CD14-positive monocyte (primary cell): Measurements from ENCODE around the gene GNG8. TPM values are rescaled to one million over a fixed set of nuclear protein-coding genes. Genes with fewer than 3 reads are reported as not detected.

ENCODE experiments used
- DNase-seq, 3 donors: peaks; one replicate each; pipeline ENCODE4 v3.0.0-alpha.2; 2011 to 2022
- H2AFZ ChIP-seq: 2 replicates; pipeline ENCODE4 v1.6.0; 2012; ENCODE audit warnings: mild to moderate bottlenecking, low read depth, low read length, inconsistent platforms; ENCODE audit not compliant: insufficient read depth, poor library complexity, severe bottlenecking
- H3K27ac ChIP-seq, 2 donors: 1 replicate in 1 of 2; 2 replicates in 1 of 2; pipeline ENCODE4 v1.5.1; 2012 to 2013; ENCODE audit warnings: low read length in 2 of 2, control low read depth in 1 of 2, inconsistent platforms in 1 of 2, low read depth in 1 of 2, mild to moderate bottlenecking in 1 of 2
- H3K27me3 ChIP-seq, 2 donors: one replicate each; pipeline versions ENCODE4 v1.6.0 to v1.6.1; 2011 to 2013; ENCODE audit warnings: low read length in 2 of 2; ENCODE audit not compliant: control insufficient read depth in 2 of 2, insufficient read depth in 2 of 2
- H3K36me3 ChIP-seq, 2 donors: replicated peaks in 1 of 2; 1 replicate in 1 of 2; 2 replicates in 1 of 2; pipeline versions ENCODE4 v1.5.1 to v1.6.1; 2012 to 2013; ENCODE audit warnings: low read length in 2 of 2, control low read depth in 1 of 2, inconsistent platforms in 1 of 2, mild to moderate bottlenecking in 1 of 2; ENCODE audit not compliant: insufficient read depth in 2 of 2, control insufficient read depth in 1 of 2
- H3K4me1 ChIP-seq, 2 donors: 1 replicate in 1 of 2; 2 replicates in 1 of 2; pipeline versions ENCODE4 v1.5.1 to v1.6.1; 2012 to 2013; ENCODE audit warnings: low read length in 2 of 2, control low read depth in 1 of 2, inconsistent platforms in 1 of 2, mild to moderate bottlenecking in 1 of 2, moderate library complexity in 1 of 2; ENCODE audit not compliant: insufficient read depth in 2 of 2, control insufficient read depth in 1 of 2
- H3K4me2 ChIP-seq: replicated peaks from 2 replicates; pipeline ENCODE3; 2012; ENCODE audit warnings: low read length, moderate library complexity, mild to moderate bottlenecking; ENCODE audit not compliant: poor library complexity, severe bottlenecking; ENCODE audit errors: extremely low read depth
- H3K4me3 ChIP-seq, 3 experiments: fragments of 200-600 bp in 1 of 3; sonication (generic) in 1 of 3; replicated peaks in 1 of 3; 1 replicate in 2 of 3; 2 replicates in 1 of 3; pipeline ENCODE4 v1.5.1; 2011 to 2013; ENCODE audit warnings: low read length in 3 of 3, mild to moderate bottlenecking in 3 of 3, control low read depth in 2 of 3, low read depth in 2 of 3, inconsistent platforms in 1 of 3, moderate library complexity in 1 of 3
- H3K79me2 ChIP-seq: 2 replicates; pipeline ENCODE4 v1.6.0; 2012; ENCODE audit warnings: mild to moderate bottlenecking, control low read depth, inconsistent platforms, low read length, moderate library complexity; ENCODE audit not compliant: insufficient read depth
- H3K9ac ChIP-seq: 2 replicates; pipeline ENCODE4 v1.6.0; 2017; ENCODE audit warnings: low read length, mild to moderate bottlenecking; ENCODE audit not compliant: insufficient read depth, poor library complexity, severe bottlenecking
- H3K9me3 ChIP-seq, 2 donors: replicated peaks in 1 of 2; 1 replicate in 1 of 2; 2 replicates in 1 of 2; pipeline versions ENCODE4 v1.5.1 to v1.6.1; 2012 to 2013; ENCODE audit warnings: low read length in 2 of 2, control low read depth in 1 of 2; ENCODE audit not compliant: control insufficient read depth in 1 of 2, insufficient read depth in 1 of 2
- H4K20me1 ChIP-seq: 2 replicates; pipeline ENCODE4 v1.6.0; 2012; ENCODE audit warnings: mild to moderate bottlenecking, low read length, control low read depth, moderate library complexity; ENCODE audit not compliant: insufficient read depth
- H3K27ac Mint-ChIP-seq, 7 donors: one replicate each; pipeline ENCODE4 v1.8.0; 2020; ENCODE audit warnings: mild to moderate bottlenecking in 7 of 7, mixed read lengths in 7 of 7, moderate library complexity in 6 of 7, inconsistent platforms in 2 of 7
- H3K27me3 Mint-ChIP-seq, 3 donors: one replicate each; pipeline ENCODE4 v1.8.0; 2021 to 2022; ENCODE audit warnings: low read depth in 3 of 3, mild to moderate bottlenecking in 3 of 3, mixed read lengths in 3 of 3, moderate library complexity in 3 of 3, inconsistent platforms in 1 of 3
- H3K36me3 Mint-ChIP-seq, 2 donors: one replicate each; pipeline ENCODE4 v1.8.0; 2020; ENCODE audit warnings: mixed read lengths in 2 of 2, inconsistent platforms in 1 of 2, mild to moderate bottlenecking in 1 of 2
- H3K4me1 Mint-ChIP-seq: one replicate; pipeline ENCODE4 v1.8.0; 2020; ENCODE audit warnings: mild to moderate bottlenecking, mixed read lengths
- H3K4me3 Mint-ChIP-seq, 2 donors: one replicate each; pipeline ENCODE4 v1.8.0; 2020; ENCODE audit warnings: mild to moderate bottlenecking in 2 of 2, mixed read lengths in 2 of 2, moderate library complexity in 1 of 2
- H3K9me3 Mint-ChIP-seq, 7 donors: one replicate each; pipeline ENCODE4 v1.8.0; 2020 to 2022; ENCODE audit warnings: mixed read lengths in 7 of 7, mild to moderate bottlenecking in 6 of 7, moderate library complexity in 6 of 7, inconsistent platforms in 2 of 7
- WGBS: methylation state at CpG from one replicate; pipeline ENCODE4 v1.1.5; 2013; ENCODE audit warnings: missing lambda C conversion rate; ENCODE audit not compliant: insufficient coverage; 5-methylcytosine and 5-hydroxymethylcytosine counted together
- intact Hi-C, 2 donors: fragments of 100-400 bp; cut with micrococcal nuclease; formaldehyde crosslinking; loops; one replicate each; pipeline versions ENCODE4 v1.15.0 to v1.15.1; 2023
- polyA plus RNA-seq, 3 donors: library from polyadenylated mRNA; depleted of rRNA in 1 of 3; unstranded in 2 of 3; stranded (reverse) in 1 of 3; fragments of 300-500 nt in 2 of 3; fragments of >200 nt in 1 of 3; fragmentation: Illumina TruSeq in 2 of 3; gene quantifications; 1 replicate in 2 of 3; 2 replicates in 1 of 3; pipeline ENCODE4 v1.2.3, GENCODE V29; 2012 to 2021
- TF ChIP-seq, protein P1 (sequence below): fragments of 200-600 bp; IDR thresholded peaks from one replicate; pipeline ENCODE4 v1.8.0; 2022; ENCODE audit warnings: antibody characterized with exemption, mild to moderate bottlenecking

The GNG8 gene
- polyA plus RNA-seq, 3 donors: not detected

GRCh38 chr19:46656541-46656940 lies 20.5 kb upstream of the GNG8 start:
- Histone ChIP-seq H3K9ac (no peak overlapping the region), H3K9me3 (no peaks in the 10 kb centered on the region), H3K27me3 (peaks cover 28 to 41% of the 10 kb centered on the region in 2 donors), H3K36me3 (no peaks in the 10 kb centered on the region), H3K4me1 (peaks cover 19 to 23% of the 10 kb centered on the region in 2 donors), H3K4me2 (no peak overlapping the region), H3K4me3 (no peak overlapping the region), H3K27ac (no peak overlapping the region), H2AFZ (no peak overlapping the region), H4K20me1 (no peaks in the 10 kb centered on the region), H3K79me2 (no peaks in the 10 kb centered on the region)
- WGBS: 100% methylated on average over 2 of the region's 5 CpGs
- DNase-seq: no peak
- Mint-ChIP-seq H3K36me3 (peaks cover 3 to 4% of the 10 kb centered on the region in 2 donors), H3K9me3 (peaks cover 0 to 7% (median 4%) of the 10 kb centered on the region in 7 donors), H3K27me3 (peaks cover 50 to 80% (median 62%) of the 10 kb centered on the region in 3 donors), H3K4me3 (peak overlapping the region in 1 of 2 donors; percentile 50), H3K4me1 (peaks cover 11% of the 10 kb centered on the region), H3K27ac (no peak overlapping the region)
- TF ChIP-seq, protein P1, sequence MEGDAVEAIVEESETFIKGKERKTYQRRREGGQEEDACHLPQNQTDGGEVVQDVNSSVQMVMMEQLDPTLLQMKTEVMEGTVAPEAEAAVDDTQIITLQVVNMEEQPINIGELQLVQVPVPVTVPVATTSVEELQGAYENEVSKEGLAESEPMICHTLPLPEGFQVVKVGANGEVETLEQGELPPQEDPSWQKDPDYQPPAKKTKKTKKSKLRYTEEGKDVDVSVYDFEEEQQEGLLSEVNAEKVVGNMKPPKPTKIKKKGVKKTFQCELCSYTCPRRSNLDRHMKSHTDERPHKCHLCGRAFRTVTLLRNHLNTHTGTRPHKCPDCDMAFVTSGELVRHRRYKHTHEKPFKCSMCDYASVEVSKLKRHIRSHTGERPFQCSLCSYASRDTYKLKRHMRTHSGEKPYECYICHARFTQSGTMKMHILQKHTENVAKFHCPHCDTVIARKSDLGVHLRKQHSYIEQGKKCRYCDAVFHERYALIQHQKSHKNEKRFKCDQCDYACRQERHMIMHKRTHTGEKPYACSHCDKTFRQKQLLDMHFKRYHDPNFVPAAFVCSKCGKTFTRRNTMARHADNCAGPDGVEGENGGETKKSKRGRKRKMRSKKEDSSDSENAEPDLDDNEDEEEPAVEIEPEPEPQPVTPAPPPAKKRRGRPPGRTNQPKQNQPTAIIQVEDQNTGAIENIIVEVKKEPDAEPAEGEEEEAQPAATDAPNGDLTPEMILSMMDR: no peak
- intact Hi-C loops: no loop called here

GRCh38 chr19:46654621-46655152 lies 18.7 kb upstream of the GNG8 start:
- Histone ChIP-seq H3K9me3 (no peaks in the 10 kb centered on the region), H2AFZ (no peak overlapping the region), H3K4me3 (no peak overlapping the region), H3K27me3 (peaks cover 26 to 46% of the 10 kb centered on the region in 2 donors), H3K4me1 (peaks cover 5 to 8% of the 10 kb centered on the region in 2 donors), H3K4me2 (no peak overlapping the region), H3K27ac (no peak overlapping the region), H4K20me1 (no peaks in the 10 kb centered on the region), H3K79me2 (no peaks in the 10 kb centered on the region), H3K36me3 (no peaks in the 10 kb centered on the region), H3K9ac (no peak overlapping the region)
- peak overlapping the region in 1 of 2 donors; percentile 65 for H3K4me3 Mint-ChIP-seq
- peaks cover 62 to 81% (median 70%) of the 10 kb centered on the region in 3 donors for H3K27me3 Mint-ChIP-seq
- WGBS: 75% methylated on average over 8 of the region's 16 CpGs
- peaks cover 5% of the 10 kb centered on the region for H3K4me1 Mint-ChIP-seq
- peak overlapping the region in 1 of 7 donors; percentile 57 for H3K27ac Mint-ChIP-seq
- DNase-seq: no peak
- peaks cover 0 to 10% (median 8%) of the 10 kb centered on the region in 7 donors for H3K9me3 Mint-ChIP-seq
- intact Hi-C loops: no loop called here
- TF ChIP-seq, protein P1: no peak
- H3K36me3 Mint-ChIP-seq: peaks cover 1 to 3% of the 10 kb centered on the region in 2 donors
